DND-41 (cell line): ENCODE measurements around the gene OR4S2.

Experiments used
- ATAC-seq: fragments of 200-7000 bp; cut with Tn5 transposase; 3 replicates; pipeline ENCODE4 v1.9.1; 2021; ENCODE audit warnings: low read depth; ENCODE audit not compliant: insufficient read depth
- DNase-seq: peaks from one replicate; pipeline ENCODE4 v3.0.0-alpha.2; 2020
- H2AFZ ChIP-seq: 2 replicates; pipeline ENCODE4 v1.6.0; 2012; ENCODE audit warnings: low read depth, low read length
- H3K27ac ChIP-seq: 2 replicates; pipeline ENCODE4 v1.5.1; 2012; ENCODE audit warnings: low read length, inconsistent platforms
- H3K27me3 ChIP-seq: fragments of 200-600 bp; sonication (generic); 2 replicates; pipeline ENCODE4 v1.6.0; 2012; ENCODE audit warnings: low read length, mild to moderate bottlenecking, inconsistent platforms; ENCODE audit not compliant: insufficient read depth, poor library complexity
- H3K36me3 ChIP-seq: 2 replicates; pipeline ENCODE4 v1.5.1; 2012; ENCODE audit warnings: low read length, inconsistent platforms; ENCODE audit not compliant: insufficient read depth
- H3K4me1 ChIP-seq: 2 replicates; pipeline ENCODE4 v1.5.1; 2012; ENCODE audit warnings: mild to moderate bottlenecking, low read length; ENCODE audit not compliant: insufficient read depth
- H3K4me2 ChIP-seq: 2 replicates; pipeline ENCODE4 v1.6.0; 2012; ENCODE audit warnings: mild to moderate bottlenecking, moderate library complexity, low read length, inconsistent platforms; ENCODE audit not compliant: insufficient read depth
- H3K4me3 ChIP-seq, 2 experiments: fragments of 200-600 bp in 1 of 2; shearing (Covaris generic) in 1 of 2; 2 replicates each; pipeline ENCODE4 v1.5.1; 2012 to 2016; ENCODE audit warnings: inconsistent platforms in 2 of 2, low read length in 2 of 2, mild to moderate bottlenecking in 2 of 2, low read depth in 1 of 2, moderate library complexity in 1 of 2
- H3K79me2 ChIP-seq: 2 replicates; pipeline ENCODE4 v1.6.0; 2012; ENCODE audit warnings: low read length, inconsistent platforms; ENCODE audit not compliant: insufficient read depth
- H3K9ac ChIP-seq: 2 replicates; pipeline ENCODE4 v1.6.0; 2012; ENCODE audit warnings: low read depth, mild to moderate bottlenecking, inconsistent platforms, low read length, moderate library complexity
- H3K9me3 ChIP-seq: 2 replicates; pipeline ENCODE4 v1.5.1; 2012; ENCODE audit warnings: low read length, moderate library complexity, mild to moderate bottlenecking, inconsistent platforms; ENCODE audit not compliant: insufficient read depth, severe bottlenecking
- H4K20me1 ChIP-seq: 2 replicates; pipeline ENCODE4 v1.6.0; 2012; ENCODE audit warnings: low read length; ENCODE audit not compliant: insufficient read depth
- CTCF ChIP-seq: IDR thresholded peaks from 2 replicates; pipeline ENCODE4 v1.5.1; 2012; ENCODE audit warnings: borderline replicate concordance, low read length, moderate library complexity, mild to moderate bottlenecking; ENCODE audit not compliant: poor library complexity, severe bottlenecking; ENCODE audit errors: extremely low read depth
- EZH2 ChIP-seq: IDR thresholded peaks from 3 replicates; pipeline ENCODE4 v1.6.1; 2012; ENCODE audit warnings: borderline replicate concordance, low read depth, mild to moderate bottlenecking, moderate library complexity, low read length, inconsistent platforms; ENCODE audit not compliant: severe bottlenecking

The OR4S2 gene

GRCh38 chr11:55648027-55648426, at the start of gene OR4S2:
OR4S2 (plus strand) TSS chr11:55648327; CDS start chr11:55650904, 2,577 bp downstream.
- Histone ChIP-seq H3K27me3 (no peaks in the 10 kb centered on the region), H3K4me2 (no peak within 1 kb of the TSS), H3K36me3 (no peaks in the 10 kb centered on the region), H3K9me3 (no peaks in the 10 kb centered on the region), H3K79me2 (no peaks in the 10 kb centered on the region), H2AFZ (no peak within 1 kb of the TSS), H3K4me1 (no peaks in the 10 kb centered on the region), H4K20me1 (no peaks in the 10 kb centered on the region), H3K27ac (no peak within 1 kb of the TSS), H3K4me3 (no peak within 1 kb of the TSS), H3K9ac (no peak within 1 kb of the TSS)
- no peak for TF ChIP-seq EZH2
- TF ChIP-seq CTCF = no peak
- DNase-seq (no peak), ATAC-seq (no peak)

- H3K27me3 ChIP-seq = no peaks in the 10 kb centered on the region
- no peak within 1 kb of the TSS for H3K4me2 ChIP-seq
- TF ChIP-seq EZH2 (no peak), CTCF (no peak)
- H3K9ac ChIP-seq = no peak within 1 kb of the TSS
- H2AFZ ChIP-seq = no peak within 1 kb of the TSS
- H4K20me1 ChIP-seq = no peaks in the 10 kb centered on the region
- no peak within 1 kb of the TSS for H3K4me3 ChIP-seq
- ATAC-seq = no peak
- no peaks in the 10 kb centered on the region for H3K4me1 ChIP-seq
- H3K27ac ChIP-seq = no peak within 1 kb of the TSS
- H3K9me3 ChIP-seq = no peaks in the 10 kb centered on the region
- H3K36me3 ChIP-seq = no peaks in the 10 kb centered on the region
- DNase-seq = no peak
- no peaks in the 10 kb centered on the region for H3K79me2 ChIP-seq
These were observed 40.6 kb upstream of the OR4S2 start, which contains the start of gene OR4C11 for GRCh38 chr11:55607545-55607944. OR4C11 (minus strand) TSS chr11:55607645; CDS start chr11:55604373, 3,272 bp downstream.

GRCh38 chr11:55624531-55624930, 23.6 kb upstream of the OR4S2 start:
- Histone ChIP-seq H4K20me1 (no peaks in the 10 kb centered on the region), H3K9me3 (peaks cover 6% of the 10 kb centered on the region), H3K4me2 (no peak overlapping the region), H3K27ac (no peak overlapping the region), H3K79me2 (no peaks in the 10 kb centered on the region), H3K27me3 (no peaks in the 10 kb centered on the region), H2AFZ (no peak overlapping the region), H3K4me1 (no peaks in the 10 kb centered on the region), H3K9ac (no peak overlapping the region), H3K4me3 (no peak overlapping the region), H3K36me3 (no peaks in the 10 kb centered on the region)
- DNase-seq (no peak), ATAC-seq (no peak)
- TF ChIP-seq EZH2 (no peak), CTCF (no peak)

- Histone ChIP-seq H2AFZ (no peak within 1 kb of the TSS), H3K9me3 (no peaks in the 10 kb centered on the region), H3K27ac (no peak within 1 kb of the TSS), H3K4me1 (no peaks in the 10 kb centered on the region), H3K79me2 (no peaks in the 10 kb centered on the region), H3K4me2 (no peak within 1 kb of the TSS), H3K9ac (no peak within 1 kb of the TSS), H4K20me1 (no peaks in the 10 kb centered on the region), H3K36me3 (no peaks in the 10 kb centered on the region), H3K27me3 (no peaks in the 10 kb centered on the region), H3K4me3 (no peak within 1 kb of the TSS)
- ATAC-seq (no peak), DNase-seq (no peak)
- TF ChIP-seq CTCF (no peak), EZH2 (no peak)
These were observed 13.3 kb upstream of the OR4S2 start, which contains the start of gene OR4P4 for GRCh38 chr11:55634813-55635212. OR4P4 (plus strand) TSS chr11:55635113.
